GM18498 (cell line): Measurements from ENCODE around the gene ICA1.
"Not testable (repeated sequence)": the region's sequence is repeated elsewhere in the genome, so short reads cannot be mapped to it uniquely, and the experiment has no call there.

Source experiments
- ATAC-seq: cut with Tn5 transposase; IDR thresholded peaks from one replicate; pipeline ENCODE4 v1.9.1; 2021; ENCODE audit warnings: mild to moderate bottlenecking, moderate library complexity; ENCODE audit not compliant: unreplicated experiment

Gene ICA1

GRCh38 chr7:8271960-8272359 lies 10.0 kb upstream of the ICA1 start:
- ATAC-seq, result no peak

- no peak for ATAC-seq
Measured at GRCh38 chr7:8263048-8263447, 1.1 kb upstream of the ICA1 start.

GRCh38 chr7:8260871-8261694 lies 884 bp downstream of the ICA1 start:
- peak; percentile 35 for ATAC-seq

- ATAC-seq, result no peak
Measured at GRCh38 chr7:8259586-8260222, 2.3 kb downstream of the ICA1 start.

- ATAC-seq, result no peak
Measured at GRCh38 chr7:8258734-8259133, 3.2 kb downstream of the ICA1 start.

- ATAC-seq, result no peak
Measured at GRCh38 chr7:8258166-8258565, 3.8 kb downstream of the ICA1 start.

- no peak for ATAC-seq
Measured at GRCh38 chr7:8255680-8256655, 6.0 kb downstream of the ICA1 start.

GRCh38 chr7:8254667-8255066 lies 7.3 kb downstream of the ICA1 start:
- no peak for ATAC-seq

GRCh38 chr7:8254215-8254614 lies 7.8 kb downstream of the ICA1 start:
- no peak for ATAC-seq

GRCh38 chr7:8251195-8251594 lies 10.8 kb downstream of the ICA1 start:
- no peak for ATAC-seq

- ATAC-seq, result no peak
Measured at GRCh38 chr7:8250547-8250946, 11.4 kb downstream of the ICA1 start.

GRCh38 chr7:8249121-8249520 lies 12.8 kb downstream of the ICA1 start:
- no peak for ATAC-seq

- no peak for ATAC-seq
Measured at GRCh38 chr7:8246020-8246419, 15.9 kb downstream of the ICA1 start.

- not testable (repeated sequence) for ATAC-seq
Measured at GRCh38 chr7:8245032-8245431, 16.9 kb downstream of the ICA1 start.

- ATAC-seq, result not testable (repeated sequence)
Measured at GRCh38 chr7:8243059-8243458, 18.9 kb downstream of the ICA1 start.

GRCh38 chr7:8239702-8240362 lies 22.1 kb downstream of the ICA1 start:
- not testable (repeated sequence) for ATAC-seq

GRCh38 chr7:8236780-8237407 lies 25.1 kb downstream of the ICA1 start:
- ATAC-seq, result no peak

GRCh38 chr7:8232999-8233847 lies 28.7 kb downstream of the ICA1 start:
- peak; percentile 81 for ATAC-seq

GRCh38 chr7:8229927-8230326 lies 32.0 kb downstream of the ICA1 start:
- ATAC-seq, result no peak
